ENCODE measurements around the gene IL1RL1.

The IL1RL1 gene

DNA sequence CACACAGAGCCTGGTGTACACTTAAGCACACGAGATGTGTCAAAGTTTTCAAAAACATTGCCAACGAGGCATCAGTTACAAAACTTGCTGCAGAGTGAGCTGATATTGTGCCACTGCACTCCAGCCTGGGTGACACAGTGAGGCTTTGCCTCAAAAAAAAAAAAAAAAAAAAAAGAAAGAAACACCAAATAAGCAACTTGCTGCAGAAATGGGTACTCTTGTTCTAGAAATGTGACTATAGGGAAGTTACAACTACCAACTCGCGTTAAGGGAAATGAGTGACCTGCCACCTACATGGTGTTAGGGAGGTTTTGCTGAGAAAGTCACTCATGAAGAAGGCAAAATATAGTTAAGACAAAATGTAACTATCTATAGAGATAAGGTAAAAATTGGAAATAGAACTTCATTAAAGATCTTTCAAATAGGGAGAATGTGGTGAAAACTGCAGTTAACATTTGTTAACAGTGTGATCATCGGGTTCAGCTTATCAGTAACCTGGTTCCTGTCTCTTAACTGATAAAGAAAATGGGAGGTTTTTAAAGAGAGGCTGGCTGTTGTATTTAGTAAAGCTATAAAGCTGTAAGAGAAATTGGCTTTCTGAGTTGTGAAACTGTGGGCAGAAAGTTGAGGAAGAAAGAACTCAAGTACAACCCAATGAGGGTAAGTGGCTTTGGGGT is at the start of gene IL1RL1:
IL1RL1 (plus strand) TSS at position 600 of the 677 bp plus-strand sequence. CDS start 26,702 bp downstream, outside the sequence.
- DNase-seq (ENCODE audit: low read depth in 2 of 2): no peak

DNA sequence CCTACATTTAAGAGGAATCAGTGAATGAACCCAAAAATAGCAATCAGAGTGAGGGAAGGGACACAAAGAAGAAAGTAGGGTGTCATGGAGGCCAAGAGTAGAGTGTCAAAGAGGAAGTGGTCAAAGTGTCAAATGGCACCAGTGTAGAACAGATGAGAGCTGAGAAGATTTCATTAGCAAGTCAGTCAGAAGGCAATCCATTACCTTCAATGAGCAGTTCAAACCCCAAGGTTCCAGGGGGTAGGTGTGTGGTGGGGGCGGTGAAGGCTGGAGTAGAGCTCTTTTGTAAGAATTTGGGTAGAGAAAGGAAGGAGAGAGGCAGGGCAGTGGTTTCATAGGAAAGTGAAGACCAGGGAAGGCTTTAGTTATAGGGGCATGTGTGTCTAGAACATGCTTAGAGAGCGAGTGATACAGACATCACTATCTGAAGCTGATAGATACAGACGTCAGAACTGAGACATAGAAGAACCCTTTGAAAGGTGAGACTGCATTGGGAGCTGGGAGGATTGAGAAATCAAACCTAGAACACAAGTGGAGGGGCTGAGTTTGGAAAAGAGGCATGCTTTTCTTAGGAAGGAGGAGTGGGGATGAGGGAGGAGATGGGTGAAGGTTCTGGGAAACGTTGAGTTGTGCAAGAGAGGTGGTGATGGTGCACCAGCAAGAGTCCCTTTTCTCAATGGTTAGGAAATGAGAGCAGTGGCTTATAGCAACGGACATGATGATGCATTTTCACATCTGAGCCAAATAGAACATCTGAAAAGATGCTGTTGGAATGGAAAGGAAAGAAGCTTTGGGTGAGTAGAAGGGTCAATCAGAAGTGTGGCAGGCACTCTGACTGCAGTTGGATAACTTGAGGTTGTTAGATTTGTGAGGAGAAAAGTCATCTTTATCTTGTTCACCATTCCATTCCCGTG is 48.9 kb upstream of the IL1RL1 start:
- no peak for DNase-seq (ENCODE audit: low read depth in 2 of 2)

DNA sequence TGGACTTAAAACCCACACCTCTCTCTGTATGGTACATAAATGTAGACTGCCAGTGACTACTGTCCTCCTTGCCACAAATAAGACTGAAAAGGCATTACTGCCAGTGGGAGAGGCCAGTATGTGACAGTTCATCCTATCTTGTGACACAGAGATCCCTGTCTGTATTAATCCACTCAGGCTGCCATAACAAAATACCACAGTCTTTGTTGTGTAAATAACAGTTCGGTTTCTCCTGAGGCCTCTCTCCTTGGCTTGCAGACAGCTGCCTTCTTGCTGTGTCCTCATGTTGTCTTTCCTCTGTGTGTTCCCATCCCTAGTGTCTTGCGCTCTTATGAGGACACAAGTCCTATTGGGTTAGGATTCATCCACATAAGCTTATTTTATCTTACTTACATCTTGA is 46.4 kb upstream of the IL1RL1 start:
- no peak for DNase-seq (ENCODE audit: low read depth in 2 of 2)

- DNase-seq (ENCODE audit: low read depth in 2 of 2): no peak
These were observed 45.2 kb upstream of the IL1RL1 start for GRCh38 chr2:102266204-102266603.

- DNase-seq (ENCODE audit: low read depth in 2 of 2): no peak
These were observed 43.6 kb upstream of the IL1RL1 start for GRCh38 chr2:102267774-102268173.

- no peak for DNase-seq (ENCODE audit: low read depth in 2 of 2)
These were observed 42.7 kb upstream of the IL1RL1 start for GRCh38 chr2:102268510-102269199.

- no peak for DNase-seq (ENCODE audit: low read depth in 2 of 2)
These were observed 42.2 kb upstream of the IL1RL1 start for GRCh38 chr2:102269200-102269524.

GRCh38 chr2:102271844-102272243 is 39.5 kb upstream of the IL1RL1 start:
- DNase-seq (ENCODE audit: low read depth in 2 of 2): no peak

DNA sequence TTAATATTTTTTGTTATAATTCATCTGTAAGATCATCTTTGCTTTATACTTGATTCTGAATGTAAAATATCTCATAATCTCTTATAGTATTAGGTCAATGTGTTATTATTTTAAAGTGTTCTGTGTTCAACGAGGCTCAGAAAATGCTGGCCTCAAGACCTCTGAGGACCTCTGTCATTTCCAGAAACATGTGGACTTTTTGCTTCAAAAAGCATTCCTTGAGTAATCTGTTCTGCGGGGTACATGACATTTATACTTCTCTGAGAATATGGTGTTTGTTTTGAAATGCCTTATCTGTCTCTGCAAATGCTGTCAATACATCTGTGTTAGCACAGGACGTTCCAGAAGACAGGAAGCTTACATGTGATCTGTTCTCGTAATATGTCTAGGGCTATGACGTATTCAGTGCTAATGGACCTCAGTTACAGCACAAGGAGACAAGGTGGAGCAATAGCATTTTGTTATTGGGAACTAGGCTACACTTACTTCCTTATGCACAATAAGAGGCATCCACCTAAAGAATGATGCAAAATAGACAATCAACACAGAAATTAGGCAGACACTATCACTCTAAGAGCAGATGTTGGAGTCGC is 37.6 kb upstream of the IL1RL1 start:
- DNase-seq (ENCODE audit: low read depth in 2 of 2): no peak

- no peak for DNase-seq (ENCODE audit: low read depth in 2 of 2)
These were observed 34.7 kb upstream of the IL1RL1 start for GRCh38 chr2:102276549-102277201.

- DNase-seq (ENCODE audit: low read depth in 2 of 2): no peak
These were observed 34.1 kb upstream of the IL1RL1 start for GRCh38 chr2:102277202-102277700.

GRCh38 chr2:102278720-102279390 is 32.5 kb upstream of the IL1RL1 start:
- DNase-seq (ENCODE audit: low read depth in 2 of 2): no peak

GRCh38 chr2:102279391-102279735 is 32.0 kb upstream of the IL1RL1 start:
- no peak for DNase-seq (ENCODE audit: low read depth in 2 of 2)

GRCh38 chr2:102282678-102283091 is 28.7 kb upstream of the IL1RL1 start:
- no peak for DNase-seq (ENCODE audit: low read depth in 2 of 2)

GRCh38 chr2:102283996-102284395 is 27.4 kb upstream of the IL1RL1 start:
- DNase-seq (ENCODE audit: low read depth in 2 of 2): no peak

DNA sequence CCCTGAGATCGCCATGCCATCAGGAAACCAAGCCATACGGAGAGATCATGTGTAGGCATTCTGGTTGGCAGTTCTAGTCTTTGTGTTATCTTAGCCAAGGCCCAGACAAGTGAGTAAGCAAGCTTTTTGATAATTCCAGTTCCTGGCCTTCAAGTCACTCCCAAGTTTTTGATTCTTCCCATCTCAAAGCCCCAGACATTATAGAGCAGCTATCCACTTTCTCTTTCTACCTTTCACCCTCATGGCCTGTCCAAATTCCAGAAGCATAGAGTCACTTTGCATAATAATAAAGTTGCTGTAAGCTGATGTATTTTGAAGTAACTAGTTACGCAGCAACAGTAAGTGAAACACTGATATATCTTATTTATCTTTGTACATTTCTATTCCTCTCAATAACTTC is 26.8 kb upstream of the IL1RL1 start:
- DNase-seq (ENCODE audit: low read depth in 2 of 2): no peak

- no peak for DNase-seq (ENCODE audit: low read depth in 2 of 2)
These were observed 26.0 kb upstream of the IL1RL1 start for GRCh38 chr2:102285368-102285767.

- DNase-seq (ENCODE audit: low read depth in 2 of 2): no peak
These were observed 25.3 kb upstream of the IL1RL1 start for GRCh38 chr2:102286041-102286440.

GRCh38 chr2:102289129-102289528 is 22.2 kb upstream of the IL1RL1 start:
- DNase-seq (ENCODE audit: low read depth in 2 of 2): no peak

- DNase-seq (ENCODE audit: low read depth in 2 of 2): no peak
These were observed 20.8 kb upstream of the IL1RL1 start for GRCh38 chr2:102290594-102290993.

All from stimulated activated CD4-positive, alpha-beta T cell treated with anti-CD3 and anti-CD28 coated beads, Interleukin-1b, Interleukin-23, amount 100 ng/mL, for 1 hour (primary cell).